NCI-H226 (cell line): ENCODE results near the gene ABR.
"Not testable (repeated sequence)": the region's sequence is repeated elsewhere in the genome, so short reads cannot be mapped to it uniquely, and the experiment has no call there.

Source experiments
- DNase-seq: peaks from one replicate; pipeline ENCODE4 v3.0.0-alpha.2; 2015

The ABR gene

DNA sequence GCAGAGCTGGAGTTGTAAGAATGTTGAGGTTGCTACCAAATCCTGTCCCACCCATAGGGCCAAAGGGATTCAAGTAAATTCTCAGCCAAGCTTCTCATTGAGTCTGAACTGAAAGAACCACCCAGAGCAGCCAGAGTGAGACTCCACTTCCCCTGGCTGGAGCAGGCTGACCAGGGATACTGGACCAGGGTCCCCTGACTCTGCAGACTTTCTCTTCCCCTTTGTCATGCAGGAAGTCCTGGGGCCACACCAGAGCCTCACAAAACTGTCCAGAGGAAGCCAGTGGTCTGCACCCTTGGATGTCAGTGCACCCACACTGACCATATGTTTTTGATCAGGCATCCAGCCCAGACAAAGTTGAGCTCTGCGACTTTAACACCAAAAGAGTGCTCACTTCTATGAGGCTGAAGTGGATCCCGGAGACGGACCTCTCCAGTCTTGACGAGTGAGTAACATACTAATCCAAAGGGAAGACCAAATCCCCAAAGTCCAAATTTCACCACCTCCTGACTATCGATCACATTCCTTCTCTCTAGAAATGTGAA, 204.3 kb downstream of the ABR start:
- DNase-seq: no peak

DNA sequence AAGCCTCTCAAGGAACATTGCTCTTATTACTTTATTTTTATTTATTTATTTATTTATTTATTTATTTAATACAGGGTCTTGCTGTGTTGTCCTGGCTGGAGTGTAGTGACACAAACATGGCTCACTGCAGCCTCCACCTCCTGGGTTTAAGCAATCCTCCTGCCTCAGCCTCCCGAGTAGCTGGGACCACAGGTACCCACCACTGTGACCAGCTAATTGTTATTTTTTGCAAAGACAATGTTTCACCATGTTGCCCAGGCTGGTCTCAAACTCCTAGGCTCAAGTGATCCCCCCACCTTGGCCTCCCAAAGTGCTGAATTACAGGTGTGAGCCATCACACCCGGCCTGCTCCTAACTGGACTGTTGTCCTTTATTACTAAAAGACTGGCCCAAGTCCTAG, 205.0 kb downstream of the ABR start:
- not testable (repeated sequence) for DNase-seq

GRCh38 chr17:973053-973452, 206.7 kb downstream of the ABR start:
- DNase-seq: no peak

GRCh38 chr17:971861-972260, 207.9 kb downstream of the ABR start:
- not testable (repeated sequence) for DNase-seq

GRCh38 chr17:970364-970763, 209.4 kb downstream of the ABR start:
- no peak for DNase-seq

- no peak for DNase-seq
Measured at GRCh38 chr17:969811-970355, 209.9 kb downstream of the ABR start.

DNA sequence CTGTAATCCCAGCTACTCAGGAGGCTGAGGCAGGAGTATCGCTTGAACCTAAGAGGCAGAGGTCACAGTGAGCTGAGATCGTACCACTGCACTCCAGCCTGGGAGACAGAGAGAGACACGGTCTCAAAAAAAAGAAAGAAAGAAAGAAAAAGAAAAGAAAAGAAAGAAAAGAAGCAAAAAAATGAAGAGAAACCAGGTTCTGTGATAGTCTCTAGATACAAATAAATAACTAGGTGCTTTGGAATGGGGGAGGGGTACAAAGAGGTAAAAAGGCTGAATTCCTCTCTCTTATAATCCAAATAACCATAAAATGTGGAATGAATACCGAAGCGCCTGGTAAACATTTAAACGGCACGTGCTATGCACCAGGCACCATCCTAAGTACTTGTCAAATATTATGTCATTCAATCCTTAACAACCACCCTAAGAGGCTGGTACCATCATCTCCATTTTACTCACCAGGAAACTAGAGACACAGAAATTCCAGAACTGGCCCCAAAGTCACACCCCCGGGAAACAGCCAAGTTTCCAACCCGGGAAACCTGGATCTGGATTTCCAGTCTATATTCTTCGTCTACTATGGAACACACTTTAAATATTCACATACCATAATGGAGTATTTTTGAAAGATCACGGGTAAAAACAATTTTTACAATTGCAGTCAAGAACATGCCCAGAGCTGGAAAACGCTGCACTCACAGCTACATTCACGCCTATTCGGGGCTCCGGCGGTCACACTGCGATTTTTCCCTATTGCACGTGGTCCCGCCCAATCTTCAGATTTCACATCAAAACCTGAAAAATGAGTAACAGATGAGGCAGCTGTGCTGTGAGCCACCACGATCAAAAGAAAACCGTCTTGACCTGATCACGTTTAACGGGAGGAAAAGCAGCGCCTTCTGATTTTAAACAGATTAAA, 210.7 kb downstream of the ABR start:
- DNase-seq: peak; percentile 38

GRCh38 chr17:967122-967521, 212.7 kb downstream of the ABR start:
- DNase-seq: no peak

DNA sequence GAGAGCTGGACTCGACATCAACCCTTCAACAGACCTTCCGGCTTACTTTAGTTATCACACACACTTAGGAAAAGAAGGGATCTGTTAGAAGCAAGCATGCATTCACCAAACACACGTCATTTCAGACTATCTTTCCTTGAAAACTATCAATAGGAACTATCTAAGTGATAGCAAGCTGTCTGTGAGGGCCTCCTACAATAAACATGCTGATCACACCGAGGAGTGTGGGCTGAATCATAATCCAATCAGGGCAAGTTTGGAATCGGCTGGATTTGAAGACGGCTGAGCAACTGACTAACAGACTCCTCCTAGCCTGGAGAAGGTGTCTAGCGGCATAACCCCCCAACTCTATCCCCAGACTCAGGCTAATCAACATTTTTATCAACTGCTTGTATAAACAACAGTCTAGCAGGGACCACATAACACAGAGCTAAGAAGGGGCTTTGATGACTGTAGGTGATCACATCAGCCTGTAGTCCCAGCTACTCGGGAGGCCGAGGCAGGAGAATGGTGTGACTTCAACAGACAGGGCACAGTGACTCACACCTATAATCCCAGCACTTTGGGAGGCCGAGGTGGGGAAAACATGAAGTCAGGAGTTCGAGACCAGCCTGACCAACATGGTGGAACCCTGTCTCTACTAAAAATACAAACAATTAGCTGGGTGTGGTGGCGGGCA, 214.3 kb downstream of the ABR start:
- DNase-seq: no peak

DNA sequence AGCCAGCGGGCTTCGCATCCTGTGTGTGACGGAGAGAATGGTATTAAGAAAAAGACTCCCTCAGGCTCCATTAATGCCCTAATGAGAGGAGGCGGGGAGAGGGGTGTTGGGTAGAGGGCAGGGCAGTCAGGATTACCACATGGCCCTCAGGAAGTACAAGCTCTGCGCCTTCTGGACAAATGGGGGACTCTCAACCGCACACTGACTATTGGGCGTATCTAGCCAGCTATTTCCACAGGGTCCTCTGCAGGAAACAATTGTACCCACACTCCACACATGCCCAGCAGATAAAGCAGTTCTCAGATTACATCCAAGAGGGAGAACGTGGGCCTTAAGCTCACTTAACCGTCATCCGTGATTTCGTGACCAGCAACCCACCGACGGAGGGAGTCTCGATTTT, 214.9 kb downstream of the ABR start:
- DNase-seq: no peak

DNA sequence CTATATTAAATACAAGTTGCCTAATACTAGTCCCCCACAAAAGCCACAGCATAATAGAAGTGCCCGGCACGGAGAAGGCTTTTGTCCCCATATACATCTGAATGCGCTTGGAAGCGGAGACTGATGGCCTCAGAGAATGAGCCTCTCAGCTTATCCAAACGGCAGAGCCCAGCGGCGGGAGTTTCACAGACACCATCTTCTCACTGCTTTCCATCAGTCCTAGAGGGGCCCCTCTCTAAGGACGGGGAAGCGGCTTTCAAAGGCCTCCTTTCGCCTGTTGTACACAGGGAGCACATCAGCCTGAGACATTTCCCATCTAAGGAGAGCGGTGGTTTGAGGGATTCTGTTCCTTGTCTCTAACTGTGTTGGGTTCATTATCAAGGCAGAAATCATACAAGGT, 217.1 kb downstream of the ABR start:
- DNase-seq: no peak

DNA sequence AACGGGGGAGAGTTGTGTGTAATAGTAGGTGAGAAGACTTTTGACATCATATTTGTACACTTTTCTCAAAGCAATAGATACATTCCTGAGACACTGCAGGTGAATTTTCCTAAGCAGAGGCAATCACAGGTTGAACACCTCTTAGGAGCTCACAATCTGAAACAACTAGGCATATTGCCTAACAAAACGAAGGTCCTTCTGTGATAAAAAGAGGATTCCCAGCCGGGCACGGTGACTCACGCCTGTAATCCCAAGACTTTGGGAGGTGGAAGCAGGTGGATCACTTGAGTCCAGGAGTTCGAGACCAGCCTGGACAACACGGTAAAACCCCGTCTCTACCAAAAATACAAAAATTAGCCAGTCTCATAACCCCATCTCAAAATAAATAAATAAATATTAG, 217.6 kb downstream of the ABR start:
- peak; percentile 19 for DNase-seq

DNA sequence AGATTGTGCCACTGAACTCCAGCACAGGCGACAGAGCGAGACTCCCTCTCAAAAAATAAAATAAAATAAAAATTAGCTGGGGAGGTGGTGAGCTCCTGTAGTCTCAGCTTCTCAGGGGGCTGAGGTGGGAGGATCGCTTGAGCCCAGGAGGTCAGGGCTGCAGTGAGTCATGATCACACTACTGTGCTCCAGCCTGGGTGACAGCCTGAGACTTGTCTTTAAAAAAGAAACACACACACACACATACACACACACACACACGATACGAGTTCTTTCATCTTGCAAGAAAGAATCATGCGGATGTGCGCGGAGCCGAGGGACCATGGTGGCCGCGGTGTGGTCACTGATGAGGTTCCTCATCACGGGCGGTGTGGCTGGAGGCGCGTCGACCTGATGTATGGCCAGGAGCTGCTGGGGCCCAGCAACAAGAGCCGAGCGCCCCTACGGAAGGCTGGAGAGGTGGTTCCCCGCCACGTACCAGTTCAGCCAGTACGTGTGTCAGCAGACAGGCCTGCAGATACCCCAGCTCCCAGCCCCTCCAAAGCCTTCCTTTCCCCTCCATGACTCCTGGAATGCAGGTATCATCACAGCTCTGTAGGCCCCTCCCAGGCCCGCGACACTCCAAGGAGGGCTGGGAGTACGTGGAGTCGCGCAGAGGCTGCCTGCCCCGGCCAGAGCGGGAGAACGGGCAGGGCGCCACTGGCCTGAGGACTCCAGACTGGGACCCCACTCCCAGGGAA, 220.9 kb downstream of the ABR start:
- no peak for DNase-seq

DNA sequence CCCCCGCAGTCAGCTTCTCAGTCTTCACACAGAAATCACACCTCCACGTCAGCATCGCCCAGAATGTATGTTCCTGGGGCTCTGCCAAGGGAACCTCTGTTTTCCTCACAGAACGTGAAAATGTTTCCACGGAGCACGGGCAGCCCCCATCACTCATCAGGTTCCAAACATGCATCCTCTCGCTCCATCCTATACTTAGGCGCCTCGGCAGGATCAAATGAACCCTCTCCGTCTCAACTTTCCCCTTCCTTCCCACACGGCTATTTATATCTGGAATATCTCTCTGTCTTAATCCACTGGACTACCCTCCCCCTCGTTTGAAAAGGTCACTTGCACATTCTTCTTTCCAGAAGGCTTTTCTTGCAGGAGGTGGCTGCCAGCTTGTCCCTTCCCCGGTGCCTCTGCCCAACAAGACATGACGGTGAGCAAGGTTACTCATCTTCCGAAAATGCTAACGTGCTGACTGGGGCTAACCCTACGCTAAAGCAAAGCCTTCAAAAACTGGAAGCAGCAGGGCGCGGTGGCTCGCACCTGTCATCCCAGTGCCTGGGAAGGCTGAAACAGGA, 221.8 kb downstream of the ABR start:
- no peak for DNase-seq

GRCh38 chr17:956905-957304, 222.9 kb downstream of the ABR start:
- DNase-seq: peak; percentile 69

DNA sequence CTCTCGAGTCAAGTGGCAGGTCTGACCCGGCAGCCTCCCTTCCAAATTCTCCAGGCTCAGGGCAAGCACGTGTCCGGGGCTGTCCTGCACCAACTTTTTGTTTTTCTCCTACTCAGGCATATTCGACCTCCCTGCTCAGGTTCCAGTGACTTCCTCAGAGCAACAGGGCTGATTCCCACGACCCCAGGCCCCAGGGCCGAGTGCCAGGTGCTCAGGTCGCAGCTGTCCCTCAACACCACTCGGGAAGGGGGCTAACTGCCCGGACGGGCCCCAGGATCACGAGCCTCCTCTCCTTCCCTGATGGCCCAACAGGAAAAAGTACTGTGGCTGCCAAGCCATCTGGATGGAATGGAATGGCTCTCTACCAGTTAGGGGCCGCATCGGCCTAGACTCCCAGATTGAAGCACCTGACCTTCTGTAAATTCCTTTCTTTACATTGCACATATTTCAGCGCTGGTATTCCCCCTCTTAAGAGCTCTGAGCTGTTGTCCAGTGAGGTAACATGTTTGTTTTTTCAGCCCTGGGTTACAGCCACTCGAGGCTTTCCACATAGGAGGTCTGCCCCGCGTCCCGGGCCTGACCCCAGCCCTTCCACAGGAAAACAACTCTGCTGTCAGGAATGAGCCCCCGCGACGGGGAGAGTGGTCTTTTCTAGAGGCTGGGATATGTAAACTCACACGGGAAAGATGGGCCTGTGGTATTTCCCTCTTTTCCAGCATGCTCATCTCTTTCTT, 225.2 kb downstream of the ABR start:
- peak; percentile 72 for DNase-seq

GRCh38 chr17:953767-954166, 226.0 kb downstream of the ABR start:
- DNase-seq: no peak
